Gastroesophageal sphincter (tissue), 3 donors: ENCODE results near the gene ITPK1.

ENCODE experiments used
- EP300 ChIP-seq: sonication (generic); formaldehyde crosslinking; IDR thresholded peaks from one replicate; pipeline ENCODE4 v1.6.1; 2017; ENCODE audit warnings: antibody characterized with exemption, mild to moderate bottlenecking
- POLR2A ChIP-seq, 2 donors: fragments of 450-650 bp; IDR thresholded peaks; one replicate each; pipeline ENCODE4 v1.6.1; 2017; ENCODE audit warnings: antibody characterized with exemption in 2 of 2, mild to moderate bottlenecking in 2 of 2, moderate library complexity in 1 of 2
- POLR2AphosphoS5 ChIP-seq: sonication (generic); formaldehyde crosslinking; IDR thresholded peaks from one replicate; pipeline ENCODE4 v1.6.1; 2017; ENCODE audit warnings: antibody characterized with exemption
- TF ChIP-seq, protein P1 (sequence below), 4 experiments: fragments of 200-600 bp in 2 of 4; fragments of 450-650 bp in 2 of 4; sonication (generic) in 1 of 4; IDR thresholded peaks; one replicate each; pipeline ENCODE4 v1.5.1; 2017 to 2019; ENCODE audit warnings: antibody characterized with exemption in 4 of 4, mild to moderate bottlenecking in 2 of 4, moderate library complexity in 2 of 4

DNA sequence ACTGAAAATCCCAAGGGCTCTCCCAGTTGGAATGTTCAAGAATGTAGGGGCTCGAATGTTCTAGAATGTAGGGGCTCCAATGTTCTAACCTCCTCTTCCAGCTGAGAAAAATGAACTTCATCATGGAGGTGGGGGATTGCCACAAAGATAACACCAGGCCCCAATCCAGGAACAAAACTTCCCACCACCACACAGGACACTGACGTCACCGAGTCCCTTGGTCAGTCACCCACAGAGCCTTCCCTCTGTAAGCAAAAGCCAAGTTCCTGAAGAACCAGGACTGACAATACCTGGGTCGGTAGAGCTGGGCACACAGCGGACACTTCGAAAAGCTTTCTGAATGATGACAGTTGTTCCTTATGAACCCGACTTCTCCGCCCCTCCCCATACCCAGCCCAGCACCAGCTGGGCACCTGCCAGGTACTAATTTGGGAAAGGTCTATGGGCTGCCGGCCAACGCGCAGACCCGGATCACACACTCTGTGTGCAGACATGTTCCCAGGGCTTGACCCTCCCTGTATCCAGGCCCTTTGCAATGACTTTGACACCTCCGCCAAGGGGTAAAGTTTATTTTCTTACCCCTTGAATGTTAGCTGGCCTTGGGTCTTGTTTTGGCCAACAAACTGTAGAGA is 18.9 kb downstream of the ITPK1 start:
- TF ChIP-seq POLR2A (IDR thresholded peaks at IDR 0.05), result no peak
- TF ChIP-seq, protein P1, sequence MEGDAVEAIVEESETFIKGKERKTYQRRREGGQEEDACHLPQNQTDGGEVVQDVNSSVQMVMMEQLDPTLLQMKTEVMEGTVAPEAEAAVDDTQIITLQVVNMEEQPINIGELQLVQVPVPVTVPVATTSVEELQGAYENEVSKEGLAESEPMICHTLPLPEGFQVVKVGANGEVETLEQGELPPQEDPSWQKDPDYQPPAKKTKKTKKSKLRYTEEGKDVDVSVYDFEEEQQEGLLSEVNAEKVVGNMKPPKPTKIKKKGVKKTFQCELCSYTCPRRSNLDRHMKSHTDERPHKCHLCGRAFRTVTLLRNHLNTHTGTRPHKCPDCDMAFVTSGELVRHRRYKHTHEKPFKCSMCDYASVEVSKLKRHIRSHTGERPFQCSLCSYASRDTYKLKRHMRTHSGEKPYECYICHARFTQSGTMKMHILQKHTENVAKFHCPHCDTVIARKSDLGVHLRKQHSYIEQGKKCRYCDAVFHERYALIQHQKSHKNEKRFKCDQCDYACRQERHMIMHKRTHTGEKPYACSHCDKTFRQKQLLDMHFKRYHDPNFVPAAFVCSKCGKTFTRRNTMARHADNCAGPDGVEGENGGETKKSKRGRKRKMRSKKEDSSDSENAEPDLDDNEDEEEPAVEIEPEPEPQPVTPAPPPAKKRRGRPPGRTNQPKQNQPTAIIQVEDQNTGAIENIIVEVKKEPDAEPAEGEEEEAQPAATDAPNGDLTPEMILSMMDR (IDR thresholded peaks at IDR 0.05), result no peak
- no peak for TF ChIP-seq POLR2AphosphoS5
- no peak for TF ChIP-seq EP300
